WTC11 (cell line): Measurements from ENCODE around the gene ZNF821. TPM values are rescaled to one million over a fixed set of nuclear protein-coding genes. Genes with fewer than 3 reads are reported as not detected.
A peak's percentile ranks its signal among the peaks of the same experiment; 100 is the strongest.

Experiments used
- ATAC-seq: fragments of 200-7000 bp; cut with Tn5 transposase; 2 replicates; pipeline ENCODE4 v1.10.0; 2021; ENCODE audit warnings: mild to moderate bottlenecking, moderate library complexity
- CTCF ChIA-PET: fragments of 300-600 bp; sonication (Branson Sonifier 250); formaldehyde crosslinking; loops from one replicate; lab custom pipeline; 2021; ENCODE audit warnings: antibody characterized with exemption; lab: Charles Lee
- POLR2A ChIA-PET: fragments of 350-600 bp; sonication (Branson Sonifier 250); formaldehyde crosslinking; loops from one replicate; lab custom pipeline; 2021; ENCODE audit warnings: antibody characterized with exemption; lab: Charles Lee
- DNase-seq: peaks from one replicate; pipeline ENCODE4 v3.0.0; 2021; ENCODE audit warnings: low spot score
- H3K27ac Mint-ChIP-seq: 2 replicates; pipeline ENCODE4 v1.8.0; 2021; ENCODE audit warnings: mixed read lengths
- H3K27me3 Mint-ChIP-seq: 2 replicates; pipeline ENCODE4 v1.8.0; 2021; ENCODE audit warnings: low read depth, mild to moderate bottlenecking, moderate library complexity, mixed read lengths
- H3K36me3 Mint-ChIP-seq: 2 replicates; pipeline ENCODE4 v1.8.0; 2021; ENCODE audit warnings: mixed read lengths
- H3K4me1 Mint-ChIP-seq: 2 replicates; pipeline ENCODE4 v1.8.0; 2022; ENCODE audit warnings: mixed read lengths
- H3K4me3 Mint-ChIP-seq: 2 replicates; pipeline ENCODE4 v1.8.0; 2021; ENCODE audit warnings: mild to moderate bottlenecking, moderate library complexity, mixed read lengths
- H3K9me3 Mint-ChIP-seq: 2 replicates; pipeline ENCODE4 v1.8.0; 2021; ENCODE audit warnings: mixed read lengths
- FOXP1 ChIP-seq: sonication (generic); formaldehyde crosslinking; IDR thresholded peaks from 2 replicates; pipeline ENCODE4 v1.8.0; 2022; ENCODE audit warnings: missing genetic modification reagents, mild to moderate bottlenecking, moderate library complexity, borderline replicate concordance
- GRHL2 ChIP-seq: fragments of 250-450 bp; sonication (Bioruptor Pico); IDR thresholded peaks from 2 replicates; pipeline ENCODE4 v1.8.0; 2022; ENCODE audit warnings: mild to moderate bottlenecking, moderate library complexity; ENCODE audit not compliant: insufficient replicate concordance, severe bottlenecking
- JUN ChIP-seq: sonication (generic); formaldehyde crosslinking; IDR thresholded peaks from 2 replicates; pipeline ENCODE4 v1.8.0; 2023; ENCODE audit warnings: mild to moderate bottlenecking, missing genetic modification reagents
- MXD4 ChIP-seq: fragments of 250-450 bp; sonication (Bioruptor Pico); IDR thresholded peaks from 2 replicates; pipeline ENCODE4 v1.8.0; 2021; ENCODE audit warnings: mild to moderate bottlenecking, moderate library complexity, borderline replicate concordance
- MYBL2 ChIP-seq: sonication (generic); formaldehyde crosslinking; IDR thresholded peaks from 2 replicates; pipeline ENCODE4 v1.8.1; 2023; ENCODE audit warnings: mild to moderate bottlenecking, moderate library complexity, missing genetic modification reagents
- NR2C2 ChIP-seq: sonication (generic); formaldehyde crosslinking; IDR thresholded peaks from 2 replicates; pipeline ENCODE4 v1.8.0; 2022; ENCODE audit warnings: mild to moderate bottlenecking, missing genetic modification reagents
- OVOL2 ChIP-seq: fragments of 250-450 bp; sonication (Bioruptor Pico); IDR thresholded peaks from 2 replicates; pipeline ENCODE4 v1.9.0; 2021; ENCODE audit warnings: mild to moderate bottlenecking, borderline replicate concordance
- TEAD4 ChIP-seq: sonication (generic); formaldehyde crosslinking; IDR thresholded peaks from 2 replicates; pipeline ENCODE4 v1.8.0; 2022; ENCODE audit warnings: mild to moderate bottlenecking, missing genetic modification reagents
- ZNF263 ChIP-seq: sonication (generic); formaldehyde crosslinking; IDR thresholded peaks from 2 replicates; pipeline ENCODE4 v1.8.1; 2022; ENCODE audit warnings: low read depth, mild to moderate bottlenecking, moderate library complexity, missing genetic modification reagents
- total RNA-seq: library from RNA; stranded (reverse); gene quantifications from 3 replicates; pipeline ENCODE4 v1.2.3, GENCODE V29; 2021
- TF ChIP-seq, protein P1 (sequence below): fragments of 250-450 bp; sonication (Bioruptor Pico); IDR thresholded peaks from 2 replicates; pipeline ENCODE4 v1.8.0; 2021; ENCODE audit warnings: mild to moderate bottlenecking
- TF ChIP-seq, protein P2 (sequence below): sonication (generic); formaldehyde crosslinking; IDR thresholded peaks from 2 replicates; pipeline ENCODE4 v1.8.1; 2022; ENCODE audit warnings: mild to moderate bottlenecking, missing genetic modification reagents, moderate library complexity, borderline replicate concordance
- TF ChIP-seq, protein P3 (sequence below): sonication (generic); formaldehyde crosslinking; IDR thresholded peaks from 2 replicates; pipeline ENCODE4 v1.8.1; 2022; ENCODE audit warnings: low read depth, missing genetic modification reagents, borderline replicate concordance
- TF ChIP-seq, protein P4 (sequence below): fragments of 250-450 bp; sonication (Bioruptor Pico); conservative IDR thresholded peaks from 2 replicates; pipeline ENCODE4 v1.9.0; 2021; ENCODE audit warnings: mild to moderate bottlenecking
- TF ChIP-seq, protein P5 (sequence below): sonication (generic); formaldehyde crosslinking; IDR thresholded peaks from 2 replicates; pipeline ENCODE4 v1.8.0; 2022; ENCODE audit warnings: mild to moderate bottlenecking, missing genetic modification reagents
- TF ChIP-seq, protein P6 (sequence below): sonication (generic); formaldehyde crosslinking; IDR thresholded peaks from 2 replicates; pipeline ENCODE4 v1.8.0; 2022; ENCODE audit warnings: mild to moderate bottlenecking, missing genetic modification reagents
- TF ChIP-seq, protein P7 (sequence below): sonication (generic); formaldehyde crosslinking; IDR thresholded peaks from 2 replicates; pipeline ENCODE4 v1.8.1; 2023; ENCODE audit warnings: mild to moderate bottlenecking, moderate library complexity, missing genetic modification reagents
- TF ChIP-seq, protein P8 (sequence below): fragments of 250-450 bp; sonication (Bioruptor Pico); IDR thresholded peaks from 2 replicates; pipeline ENCODE4 v2.1.2; 2022; ENCODE audit warnings: mild to moderate bottlenecking, moderate library complexity

ZNF821 gene
- total RNA-seq, 1 experiment from 2014 or later: 16.2 TPM

DNA sequence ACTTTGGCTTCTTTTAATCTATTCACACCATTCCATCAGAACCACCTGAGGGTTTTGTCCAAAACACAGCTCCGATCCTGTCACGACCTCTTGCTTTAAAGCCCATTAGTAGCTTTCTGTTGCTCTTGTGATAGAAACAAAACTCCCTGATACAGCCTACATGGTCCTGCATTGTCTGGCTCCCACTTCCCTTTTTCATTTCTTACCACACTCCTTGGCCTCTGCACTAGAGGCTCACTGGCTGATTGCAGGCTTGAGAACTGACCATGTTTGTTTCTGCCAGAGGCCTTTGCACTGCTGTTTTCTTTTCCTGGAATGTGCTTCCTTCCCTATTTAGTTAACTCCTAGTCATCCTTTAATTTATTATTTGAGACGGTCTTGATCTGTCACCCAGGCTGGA lies 35.1 kb upstream of the ZNF821 start:
- ChIA-PET CTCF (interaction anchor here (0.5 kb wide), 1 partner anchor 20 kb away, joined by 3 read pairs; no protein-coding TSS in a partner anchor), POLR2A (interaction anchor here (0.5 kb wide), 2 partner anchors 28 to 39 kb away, joined by 3 to 5 read pairs; no protein-coding TSS in a partner anchor)
- Mint-ChIP-seq H3K36me3 (peaks cover 92% of the 10 kb centered on the region), H3K27ac (peak overlapping the region; percentile 60; the same call in 1 of the 2 replicates), H3K4me1 (no peaks in the 10 kb centered on the region; the same call in 1 of the 2 replicates), H3K27me3 (no peaks in the 10 kb centered on the region), H3K4me3 (no peak overlapping the region), H3K9me3 (no peaks in the 10 kb centered on the region)
- TF ChIP-seq, protein P1, sequence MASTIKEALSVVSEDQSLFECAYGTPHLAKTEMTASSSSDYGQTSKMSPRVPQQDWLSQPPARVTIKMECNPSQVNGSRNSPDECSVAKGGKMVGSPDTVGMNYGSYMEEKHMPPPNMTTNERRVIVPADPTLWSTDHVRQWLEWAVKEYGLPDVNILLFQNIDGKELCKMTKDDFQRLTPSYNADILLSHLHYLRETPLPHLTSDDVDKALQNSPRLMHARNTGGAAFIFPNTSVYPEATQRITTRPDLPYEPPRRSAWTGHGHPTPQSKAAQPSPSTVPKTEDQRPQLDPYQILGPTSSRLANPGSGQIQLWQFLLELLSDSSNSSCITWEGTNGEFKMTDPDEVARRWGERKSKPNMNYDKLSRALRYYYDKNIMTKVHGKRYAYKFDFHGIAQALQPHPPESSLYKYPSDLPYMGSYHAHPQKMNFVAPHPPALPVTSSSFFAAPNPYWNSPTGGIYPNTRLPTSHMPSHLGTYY: no peak
- TF ChIP-seq, protein P2, sequence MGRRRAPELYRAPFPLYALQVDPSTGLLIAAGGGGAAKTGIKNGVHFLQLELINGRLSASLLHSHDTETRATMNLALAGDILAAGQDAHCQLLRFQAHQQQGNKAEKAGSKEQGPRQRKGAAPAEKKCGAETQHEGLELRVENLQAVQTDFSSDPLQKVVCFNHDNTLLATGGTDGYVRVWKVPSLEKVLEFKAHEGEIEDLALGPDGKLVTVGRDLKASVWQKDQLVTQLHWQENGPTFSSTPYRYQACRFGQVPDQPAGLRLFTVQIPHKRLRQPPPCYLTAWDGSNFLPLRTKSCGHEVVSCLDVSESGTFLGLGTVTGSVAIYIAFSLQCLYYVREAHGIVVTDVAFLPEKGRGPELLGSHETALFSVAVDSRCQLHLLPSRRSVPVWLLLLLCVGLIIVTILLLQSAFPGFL: no peak
- TF ChIP-seq GRHL2 (CRISPR knock-in tag) (no peak), TEAD4 (CRISPR knock-in tag) (no peak)
- TF ChIP-seq, protein P3, sequence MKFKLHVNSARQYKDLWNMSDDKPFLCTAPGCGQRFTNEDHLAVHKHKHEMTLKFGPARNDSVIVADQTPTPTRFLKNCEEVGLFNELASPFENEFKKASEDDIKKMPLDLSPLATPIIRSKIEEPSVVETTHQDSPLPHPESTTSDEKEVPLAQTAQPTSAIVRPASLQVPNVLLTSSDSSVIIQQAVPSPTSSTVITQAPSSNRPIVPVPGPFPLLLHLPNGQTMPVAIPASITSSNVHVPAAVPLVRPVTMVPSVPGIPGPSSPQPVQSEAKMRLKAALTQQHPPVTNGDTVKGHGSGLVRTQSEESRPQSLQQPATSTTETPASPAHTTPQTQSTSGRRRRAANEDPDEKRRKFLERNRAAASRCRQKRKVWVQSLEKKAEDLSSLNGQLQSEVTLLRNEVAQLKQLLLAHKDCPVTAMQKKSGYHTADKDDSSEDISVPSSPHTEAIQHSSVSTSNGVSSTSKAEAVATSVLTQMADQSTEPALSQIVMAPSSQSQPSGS: no peak
- TF ChIP-seq, protein P4, sequence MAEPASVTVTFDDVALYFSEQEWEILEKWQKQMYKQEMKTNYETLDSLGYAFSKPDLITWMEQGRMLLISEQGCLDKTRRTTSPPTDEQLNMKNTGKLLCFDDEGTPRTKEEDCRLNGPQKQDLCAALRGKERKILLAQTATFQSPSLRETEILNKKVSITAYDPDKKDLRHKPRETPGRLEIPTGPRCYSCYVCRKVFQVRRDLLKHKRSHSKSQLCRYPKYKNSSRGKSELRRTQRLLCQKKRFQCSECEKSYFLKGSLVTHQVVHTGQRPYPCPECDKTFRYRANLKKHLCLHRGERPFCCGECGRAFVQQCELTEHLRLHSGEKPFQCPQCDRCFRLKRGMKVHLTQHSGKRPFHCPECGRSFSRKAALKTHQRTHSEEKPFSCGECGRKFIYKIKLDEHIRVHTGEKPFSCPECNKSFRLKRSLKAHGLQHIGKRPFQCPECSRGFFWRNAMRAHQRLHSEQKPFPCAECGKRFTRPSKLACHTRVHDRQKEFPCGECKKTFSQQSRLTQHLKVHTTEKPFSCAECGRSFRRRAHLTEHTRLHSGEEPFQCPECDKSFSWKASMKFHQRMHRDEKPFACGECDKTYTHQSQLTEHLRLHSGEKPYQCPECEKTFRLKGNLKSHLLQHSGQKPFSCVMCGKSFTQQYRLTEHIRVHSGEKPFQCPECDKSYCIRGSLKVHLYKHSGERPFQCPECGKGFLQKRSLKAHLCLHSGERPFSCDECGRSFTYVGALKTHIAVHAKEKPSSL: no peak
- TF ChIP-seq, protein P5, sequence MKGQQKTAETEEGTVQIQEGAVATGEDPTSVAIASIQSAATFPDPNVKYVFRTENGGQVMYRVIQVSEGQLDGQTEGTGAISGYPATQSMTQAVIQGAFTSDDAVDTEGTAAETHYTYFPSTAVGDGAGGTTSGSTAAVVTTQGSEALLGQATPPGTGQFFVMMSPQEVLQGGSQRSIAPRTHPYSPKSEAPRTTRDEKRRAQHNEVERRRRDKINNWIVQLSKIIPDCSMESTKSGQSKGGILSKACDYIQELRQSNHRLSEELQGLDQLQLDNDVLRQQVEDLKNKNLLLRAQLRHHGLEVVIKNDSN (CRISPR knock-in tag): no peak
- DNase-seq (no peak), ATAC-seq (no peak)

DNA sequence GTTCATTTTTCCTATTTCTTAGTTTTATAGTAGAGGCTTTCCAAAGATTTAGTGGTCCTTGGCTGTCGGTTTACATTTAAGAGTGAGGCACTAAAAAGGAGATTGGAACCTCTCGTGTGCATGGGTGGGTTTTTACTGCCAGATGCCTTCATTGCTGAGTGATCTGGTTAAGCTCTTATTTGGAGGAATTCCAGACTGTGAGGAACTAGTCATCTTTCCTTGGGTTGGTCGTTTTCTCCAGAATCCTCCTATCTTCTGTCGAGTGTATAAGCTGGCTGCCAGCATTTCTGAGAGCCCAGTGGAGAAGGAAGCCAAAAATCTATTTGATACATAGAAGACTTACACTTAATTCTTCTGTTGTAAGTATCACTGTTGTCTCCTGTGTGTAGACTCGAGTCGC lies 33.9 kb upstream of the ZNF821 start:
- ATAC-seq: no peak
- H3K4me1 Mint-ChIP-seq: peaks cover 7% of the 10 kb centered on the region
- TF ChIP-seq FOXP1 (CRISPR knock-in tag) (no peak), JUN (no peak)
- TF ChIP-seq, protein P6, sequence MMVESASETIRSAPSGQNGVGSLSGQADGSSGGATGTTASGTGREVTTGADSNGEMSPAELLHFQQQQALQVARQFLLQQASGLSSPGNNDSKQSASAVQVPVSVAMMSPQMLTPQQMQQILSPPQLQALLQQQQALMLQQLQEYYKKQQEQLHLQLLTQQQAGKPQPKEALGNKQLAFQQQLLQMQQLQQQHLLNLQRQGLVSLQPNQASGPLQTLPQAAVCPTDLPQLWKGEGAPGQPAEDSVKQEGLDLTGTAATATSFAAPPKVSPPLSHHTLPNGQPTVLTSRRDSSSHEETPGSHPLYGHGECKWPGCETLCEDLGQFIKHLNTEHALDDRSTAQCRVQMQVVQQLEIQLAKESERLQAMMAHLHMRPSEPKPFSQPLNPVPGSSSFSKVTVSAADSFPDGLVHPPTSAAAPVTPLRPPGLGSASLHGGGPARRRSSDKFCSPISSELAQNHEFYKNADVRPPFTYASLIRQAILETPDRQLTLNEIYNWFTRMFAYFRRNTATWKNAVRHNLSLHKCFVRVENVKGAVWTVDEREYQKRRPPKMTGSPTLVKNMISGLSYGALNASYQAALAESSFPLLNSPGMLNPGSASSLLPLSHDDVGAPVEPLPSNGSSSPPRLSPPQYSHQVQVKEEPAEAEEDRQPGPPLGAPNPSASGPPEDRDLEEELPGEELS: no peak
- TF ChIP-seq, all 79 proteins: peak for 0
- Mint-ChIP-seq H3K4me3 (no peak overlapping the region), H3K27ac (no peak overlapping the region), H3K9me3 (no peaks in the 10 kb centered on the region), H3K27me3 (no peaks in the 10 kb centered on the region), H3K36me3 (peaks cover 87% of the 10 kb centered on the region)
- no peak for DNase-seq
- CTCF ChIA-PET: interaction anchor here (1.8 kb wide), 1 partner anchor 44 kb away, joined by 5 read pairs; no protein-coding TSS in a partner anchor
- POLR2A ChIA-PET: no interaction called here

DNA sequence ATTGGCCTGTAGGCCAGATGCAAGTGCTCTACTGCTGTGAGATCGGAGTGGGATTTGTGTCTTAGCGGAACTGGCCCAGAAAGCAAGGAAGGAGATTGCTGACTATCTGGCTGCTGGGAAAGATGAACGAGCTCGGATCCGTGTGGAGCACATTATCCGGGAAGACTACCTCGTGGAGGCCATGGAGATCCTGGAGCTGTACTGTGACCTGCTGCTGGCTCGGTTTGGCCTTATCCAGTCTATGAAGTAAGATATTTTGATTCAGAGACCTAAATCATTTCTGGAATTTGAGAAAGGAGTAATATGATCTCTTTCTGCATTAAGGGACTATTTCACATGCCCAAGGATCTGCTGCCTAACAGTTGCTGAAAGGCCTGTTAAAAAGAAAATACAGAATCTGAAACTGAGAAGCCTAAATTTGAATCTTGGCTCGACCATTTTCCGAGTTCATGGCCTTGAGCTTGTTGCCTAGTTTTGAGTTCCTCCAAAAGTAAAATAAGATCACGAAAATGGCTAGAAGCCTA lies 32.5 kb upstream of the ZNF821 start:
- H3K4me3 Mint-ChIP-seq: no peak overlapping the region
- peaks cover 18% of the 10 kb centered on the region for H3K4me1 Mint-ChIP-seq
- H3K27me3 Mint-ChIP-seq: no peaks in the 10 kb centered on the region
- ChIA-PET POLR2A (interaction anchor here (0.6 kb wide), 2 partner anchors 12 to 20 kb away, joined by 3 read pairs; no protein-coding TSS in a partner anchor), CTCF (interaction anchor here (1.0 to 1.8 kb wide), 2 partner anchors 33 to 45 kb away, joined by 4 to 5 read pairs; no protein-coding TSS in a partner anchor)
- no peaks in the 10 kb centered on the region for H3K9me3 Mint-ChIP-seq
- H3K27ac Mint-ChIP-seq: peak overlapping the region; percentile 32
- ATAC-seq (no peak), DNase-seq (no peak)
- peaks cover 84% of the 10 kb centered on the region for H3K36me3 Mint-ChIP-seq
- TF ChIP-seq MXD4: no peak
- TF ChIP-seq ZNF263 (CRISPR knock-in tag): no peak
- TF ChIP-seq, protein P7, sequence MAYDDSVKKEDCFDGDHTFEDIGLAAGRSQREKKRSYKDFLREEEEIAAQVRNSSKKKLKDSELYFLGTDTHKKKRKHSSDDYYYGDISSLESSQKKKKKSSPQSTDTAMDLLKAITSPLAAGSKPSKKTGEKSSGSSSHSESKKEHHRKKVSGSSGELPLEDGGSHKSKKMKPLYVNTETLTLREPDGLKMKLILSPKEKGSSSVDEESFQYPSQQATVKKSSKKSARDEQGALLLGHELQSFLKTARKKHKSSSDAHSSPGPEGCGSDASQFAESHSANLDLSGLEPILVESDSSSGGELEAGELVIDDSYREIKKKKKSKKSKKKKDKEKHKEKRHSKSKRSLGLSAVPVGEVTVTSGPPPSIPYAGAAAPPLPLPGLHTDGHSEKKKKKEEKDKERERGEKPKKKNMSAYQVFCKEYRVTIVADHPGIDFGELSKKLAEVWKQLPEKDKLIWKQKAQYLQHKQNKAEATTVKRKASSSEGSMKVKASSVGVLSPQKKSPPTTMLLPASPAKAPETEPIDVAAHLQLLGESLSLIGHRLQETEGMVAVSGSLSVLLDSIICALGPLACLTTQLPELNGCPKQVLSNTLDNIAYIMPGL: no peak
- TF ChIP-seq, protein P8, sequence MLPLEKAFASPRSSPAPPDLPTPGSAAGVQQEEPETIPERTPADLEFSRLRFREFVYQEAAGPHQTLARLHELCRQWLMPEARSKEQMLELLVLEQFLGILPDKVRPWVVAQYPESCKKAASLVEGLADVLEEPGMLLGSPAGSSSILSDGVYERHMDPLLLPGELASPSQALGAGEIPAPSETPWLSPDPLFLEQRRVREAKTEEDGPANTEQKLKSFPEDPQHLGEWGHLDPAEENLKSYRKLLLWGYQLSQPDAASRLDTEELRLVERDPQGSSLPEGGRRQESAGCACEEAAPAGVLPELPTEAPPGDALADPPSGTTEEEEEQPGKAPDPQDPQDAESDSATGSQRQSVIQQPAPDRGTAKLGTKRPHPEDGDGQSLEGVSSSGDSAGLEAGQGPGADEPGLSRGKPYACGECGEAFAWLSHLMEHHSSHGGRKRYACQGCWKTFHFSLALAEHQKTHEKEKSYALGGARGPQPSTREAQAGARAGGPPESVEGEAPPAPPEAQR: no peak
- TF ChIP-seq NR2C2 (CRISPR knock-in tag): no peak
- no peak for TF ChIP-seq OVOL2 (CRISPR knock-in tag)
- TF ChIP-seq MYBL2 (CRISPR knock-in tag): no peak
- TF ChIP-seq, protein P2: no peak
